GM18498 (cell line): ENCODE results near the gene INTS12.
"Not testable (repeated sequence)": the region's sequence is repeated elsewhere in the genome, so short reads cannot be mapped to it uniquely, and the experiment has no call there.

ENCODE experiments used
- ATAC-seq: cut with Tn5 transposase; IDR thresholded peaks from one replicate; pipeline ENCODE4 v1.9.1; 2021; ENCODE audit warnings: mild to moderate bottlenecking, moderate library complexity; ENCODE audit not compliant: unreplicated experiment

The INTS12 gene, protein sequence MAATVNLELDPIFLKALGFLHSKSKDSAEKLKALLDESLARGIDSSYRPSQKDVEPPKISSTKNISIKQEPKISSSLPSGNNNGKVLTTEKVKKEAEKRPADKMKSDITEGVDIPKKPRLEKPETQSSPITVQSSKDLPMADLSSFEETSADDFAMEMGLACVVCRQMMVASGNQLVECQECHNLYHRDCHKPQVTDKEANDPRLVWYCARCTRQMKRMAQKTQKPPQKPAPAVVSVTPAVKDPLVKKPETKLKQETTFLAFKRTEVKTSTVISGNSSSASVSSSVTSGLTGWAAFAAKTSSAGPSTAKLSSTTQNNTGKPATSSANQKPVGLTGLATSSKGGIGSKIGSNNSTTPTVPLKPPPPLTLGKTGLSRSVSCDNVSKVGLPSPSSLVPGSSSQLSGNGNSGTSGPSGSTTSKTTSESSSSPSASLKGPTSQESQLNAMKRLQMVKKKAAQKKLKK

DNA sequence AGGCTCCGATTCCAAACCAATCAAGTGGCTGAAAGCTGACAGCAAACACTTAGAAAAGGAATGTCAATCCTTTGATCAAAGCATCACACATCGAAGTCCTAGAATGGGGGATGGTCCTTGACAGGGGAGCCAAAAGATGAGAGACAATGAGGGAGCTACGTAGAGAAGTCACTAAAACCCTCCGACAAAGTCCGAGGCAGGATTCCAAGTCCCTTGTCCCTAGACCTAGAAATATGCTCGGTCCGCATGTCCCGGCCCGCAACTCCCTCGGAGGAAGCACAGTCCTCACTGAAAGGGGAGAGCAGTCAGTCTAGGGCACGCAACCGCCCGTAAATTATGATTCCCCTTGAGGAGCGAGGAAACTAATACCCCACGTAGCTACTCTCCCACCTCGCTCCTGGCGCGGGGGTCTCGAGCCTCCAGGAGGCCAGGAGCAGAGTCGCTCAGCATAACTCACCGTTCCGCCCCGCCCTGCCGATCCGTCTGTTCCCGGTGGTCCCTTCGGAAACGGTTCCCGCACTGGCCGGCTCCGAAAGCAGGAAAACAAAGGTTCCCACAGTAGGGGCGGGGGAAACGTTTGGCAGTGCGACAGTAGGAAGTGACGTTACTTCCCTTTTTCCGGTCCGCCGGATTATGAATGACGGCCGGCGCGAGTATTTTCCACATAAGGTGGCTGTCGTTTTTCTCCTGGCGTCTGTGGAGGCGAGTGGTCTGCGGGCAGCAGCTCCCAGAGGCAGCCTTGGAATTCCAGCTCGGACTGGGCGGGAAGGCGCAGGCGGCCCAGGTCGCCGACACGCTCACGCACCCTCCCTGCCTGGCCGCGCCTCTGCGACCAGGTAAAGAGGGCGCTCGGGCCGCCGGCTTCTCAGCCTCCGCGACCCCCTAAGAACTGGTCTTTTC, at the start of gene INTS12, which contains the start of gene GSTCD:
TSS of gene INTS12 (minus strand) at position 509 of the 900 bp plus-strand sequence. CDS start 8,684 bp downstream, outside the sequence.
TSS of gene GSTCD (plus strand) at position 604 of the 900 bp plus-strand sequence. CDS start 8,830 bp downstream, outside the sequence.
- peak; percentile 84 for ATAC-seq

DNA sequence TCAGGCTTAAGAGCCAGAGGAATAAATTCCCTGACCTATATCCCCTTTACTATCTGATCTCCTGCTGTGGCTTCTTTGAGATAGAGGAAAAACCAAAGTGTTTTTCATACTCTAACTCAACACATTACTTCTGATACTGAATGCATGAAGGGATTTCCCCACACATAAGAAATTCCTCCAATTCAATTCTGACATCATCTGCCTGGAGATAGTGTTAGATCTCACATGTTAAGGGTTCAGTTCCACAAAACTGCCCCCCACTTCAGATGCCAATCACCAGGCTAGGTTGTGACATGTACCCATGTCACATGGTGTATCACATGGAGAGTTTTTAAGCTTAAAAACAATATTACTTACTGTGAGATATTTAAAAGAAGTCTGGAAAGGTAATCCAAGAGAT, 46.9 kb upstream of the INTS12 start:
- no peak for ATAC-seq

DNA sequence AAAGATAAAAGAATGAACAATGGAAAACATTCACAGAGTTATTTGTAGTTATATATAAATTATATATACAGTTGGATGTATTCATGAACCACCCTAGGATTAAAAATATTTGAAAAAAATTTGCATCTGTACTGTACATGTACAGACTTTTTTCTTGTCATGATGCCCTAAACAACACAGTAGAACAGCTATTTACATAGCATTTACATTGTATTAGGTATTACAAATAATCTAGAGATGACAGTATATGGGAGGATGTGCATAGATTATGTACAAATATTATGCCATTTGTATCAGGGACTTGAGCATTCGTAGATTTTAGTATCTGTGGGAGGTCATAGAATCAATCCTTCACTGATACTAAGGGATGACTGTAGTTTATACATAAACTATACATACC, 44.9 kb upstream of the INTS12 start:
- no peak for ATAC-seq

DNA sequence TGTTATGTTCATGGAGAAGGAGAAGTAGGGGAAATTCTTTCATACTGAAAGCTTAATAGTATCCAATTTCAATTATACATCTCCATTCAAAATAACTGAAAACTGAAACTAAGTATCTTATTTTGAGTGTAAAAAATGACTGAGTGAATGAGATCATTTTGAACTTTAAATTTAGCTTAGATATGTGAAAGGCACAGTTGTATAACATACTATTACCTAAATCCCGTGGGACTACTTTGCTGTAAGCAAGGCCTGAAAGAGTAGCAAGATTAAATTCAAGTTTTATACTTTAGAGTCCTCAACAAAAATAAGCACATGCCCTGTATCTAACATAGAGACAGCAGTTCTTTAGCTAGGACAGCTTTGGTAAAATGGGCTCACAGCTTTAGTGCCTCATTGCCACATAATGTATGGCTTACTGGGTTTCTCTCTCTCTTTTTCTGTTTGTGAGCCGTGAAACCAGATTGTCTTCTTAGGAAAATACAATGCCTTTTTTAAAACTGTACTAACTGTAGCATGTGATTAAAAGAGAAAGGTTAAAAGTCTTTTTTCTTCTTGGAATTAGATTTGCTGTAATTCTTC, 43.3 kb upstream of the INTS12 start:
- ATAC-seq: peak; percentile 29

- ATAC-seq: no peak
These were observed 39.7 kb upstream of the INTS12 start for GRCh38 chr4:105748222-105748621.

DNA sequence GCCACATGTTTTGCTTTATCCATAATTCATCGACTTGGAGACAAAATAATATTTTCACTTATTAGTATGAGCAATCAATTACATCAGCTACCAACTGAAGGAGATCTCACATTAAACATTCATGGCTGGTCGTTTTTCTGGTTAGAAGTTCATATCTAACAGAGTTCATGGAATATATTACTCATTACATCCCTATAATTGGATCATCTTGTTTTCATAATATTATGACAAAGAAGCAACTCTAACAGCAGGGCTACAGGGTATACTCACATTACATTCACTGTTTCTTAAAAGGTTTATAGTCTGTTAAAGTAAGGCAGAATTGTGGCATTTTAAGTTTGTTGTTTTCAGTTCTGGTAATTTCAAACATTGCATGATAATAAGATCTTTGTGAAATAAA, 33.1 kb upstream of the INTS12 start:
- no peak for ATAC-seq

DNA sequence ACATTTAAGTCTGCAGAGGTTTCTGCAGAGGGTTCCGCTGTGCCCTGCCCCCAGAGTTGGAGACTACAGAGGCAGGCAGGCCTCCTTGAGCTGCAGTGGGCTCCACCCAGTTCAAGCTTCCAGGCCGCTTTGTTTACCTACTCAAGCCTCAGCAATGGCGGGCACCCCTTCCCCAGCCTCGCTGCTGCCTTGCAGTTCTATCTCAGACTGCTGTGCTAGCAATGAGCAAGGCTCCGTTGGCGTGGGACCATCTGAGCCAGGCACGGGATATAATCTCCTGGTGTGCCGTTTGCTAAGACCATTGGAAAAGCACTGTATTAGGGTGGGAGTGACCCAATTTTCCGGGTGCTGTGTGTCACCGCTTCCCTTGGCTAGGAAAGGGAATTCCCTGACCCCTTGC, 26.7 kb upstream of the INTS12 start:
- not testable (repeated sequence) for ATAC-seq

- not testable (repeated sequence) for ATAC-seq
These were observed 21.4 kb upstream of the INTS12 start for GRCh38 chr4:105729895-105730294.

GRCh38 chr4:105725623-105726022, 17.1 kb upstream of the INTS12 start:
- ATAC-seq: no peak

- ATAC-seq: no peak
These were observed 10.7 kb upstream of the INTS12 start for GRCh38 chr4:105719204-105719603.

DNA sequence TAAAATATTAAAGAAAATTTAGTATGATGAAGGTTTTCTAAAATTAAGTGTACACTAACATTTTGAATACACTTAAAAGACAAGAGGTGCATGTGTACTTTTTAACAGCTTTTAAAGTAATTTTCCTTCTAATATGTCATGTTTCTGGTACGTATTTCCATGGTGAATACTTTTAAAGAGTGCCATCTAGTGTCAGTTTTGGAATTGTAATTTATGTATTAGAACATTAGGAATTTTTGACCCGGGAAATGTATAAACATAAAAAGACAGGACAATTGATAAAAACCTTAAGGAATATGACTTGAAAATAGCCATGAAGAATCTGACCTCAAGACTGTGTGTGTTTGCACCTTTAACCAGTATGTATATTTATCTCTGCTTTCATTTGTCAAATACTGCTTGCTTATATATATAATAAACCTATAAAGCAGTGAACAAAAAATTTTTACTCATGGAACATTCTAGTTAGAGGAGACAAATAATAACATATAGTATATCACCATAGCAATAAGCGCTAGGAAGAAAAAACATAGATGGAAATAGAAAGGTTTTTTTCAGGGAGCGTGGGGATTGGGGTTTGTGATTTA, 7.3 kb upstream of the INTS12 start:
- ATAC-seq: no peak

DNA sequence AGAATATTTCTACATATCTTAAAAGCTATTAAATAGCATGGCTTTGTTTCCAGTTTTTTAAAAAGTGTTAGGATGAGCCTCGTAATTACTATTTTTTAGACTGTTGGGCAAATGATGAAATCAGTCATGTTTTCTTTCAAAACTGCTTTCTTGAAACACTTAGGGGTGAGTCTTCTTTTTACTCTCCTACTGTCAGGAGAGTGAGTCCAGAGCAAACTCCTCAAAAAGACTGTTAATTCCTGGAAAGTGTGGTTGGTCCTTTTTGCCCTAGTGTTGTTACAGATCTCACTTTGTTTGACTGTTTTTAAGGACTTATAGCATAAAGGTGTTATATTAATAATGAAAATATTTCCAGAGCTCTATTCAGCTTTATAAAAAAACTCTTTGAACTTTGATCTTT, 6.4 kb upstream of the INTS12 start:
- no peak for ATAC-seq

DNA sequence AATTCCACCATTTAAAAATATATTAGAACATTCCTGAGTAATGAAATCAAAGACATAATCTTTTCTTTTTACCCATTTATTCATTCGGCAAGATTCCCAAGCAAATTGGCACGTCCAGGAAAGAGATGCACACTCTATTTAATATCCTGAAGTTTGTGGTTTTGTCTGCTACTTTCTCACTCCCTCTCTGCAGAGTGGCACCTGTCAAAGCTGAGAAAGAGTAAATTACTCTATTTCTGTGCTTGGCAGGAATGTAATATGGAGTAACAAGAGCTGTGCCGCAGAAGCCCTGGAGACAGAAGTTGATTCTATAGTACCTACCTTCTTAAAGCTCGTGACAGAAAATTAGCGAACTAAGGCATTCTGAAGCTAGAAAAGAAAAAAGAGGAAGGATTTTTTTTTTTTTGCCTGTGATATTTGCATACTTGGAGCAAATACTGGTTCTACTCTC, 5.6 kb upstream of the INTS12 start:
- peak; percentile 77 for ATAC-seq

DNA sequence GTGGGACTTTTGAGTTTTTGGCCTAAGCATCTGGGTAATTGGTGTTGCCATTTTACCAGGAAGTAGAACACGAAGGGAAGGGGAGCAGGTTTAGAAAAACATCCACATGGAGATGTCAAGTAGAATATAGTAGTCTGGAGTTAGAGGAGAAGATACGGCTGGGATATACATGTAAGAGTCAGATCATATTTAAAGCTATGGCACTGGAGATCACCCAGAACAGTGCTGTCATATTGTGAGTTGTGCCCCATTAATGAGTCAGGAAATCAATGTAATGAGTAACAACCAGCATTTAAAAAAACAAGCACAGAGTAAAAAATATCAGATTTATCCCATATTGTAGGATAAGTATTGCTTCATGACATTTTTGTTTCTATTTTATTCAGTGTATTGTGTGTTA, 4.3 kb upstream of the INTS12 start:
- no peak for ATAC-seq

GRCh38 chr4:105710678-105711077, 2.2 kb upstream of the INTS12 start:
- ATAC-seq: no peak

- no peak for ATAC-seq
These were observed 1.6 kb upstream of the INTS12 start for GRCh38 chr4:105710012-105710600.

DNA sequence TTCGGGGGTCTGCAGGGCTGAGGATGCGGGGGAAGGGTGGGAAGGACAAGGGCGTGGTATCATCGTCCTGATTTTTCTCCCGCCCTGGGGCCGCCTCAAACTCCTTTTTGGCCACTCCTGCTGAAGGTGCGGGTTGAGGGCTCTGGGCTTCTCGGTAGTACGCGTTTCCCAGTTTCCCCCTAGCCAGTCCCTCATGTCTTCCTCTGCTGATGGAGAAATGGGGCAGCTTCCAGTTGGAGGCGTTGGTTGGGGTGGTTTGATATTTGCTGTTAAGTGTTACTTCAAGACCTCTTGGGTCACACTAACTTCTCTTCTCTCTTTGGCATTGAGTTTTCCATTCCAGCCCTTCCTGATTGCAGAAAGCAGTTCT, 577 bp upstream of the INTS12 start:
- ATAC-seq: peak; percentile 38

DNA sequence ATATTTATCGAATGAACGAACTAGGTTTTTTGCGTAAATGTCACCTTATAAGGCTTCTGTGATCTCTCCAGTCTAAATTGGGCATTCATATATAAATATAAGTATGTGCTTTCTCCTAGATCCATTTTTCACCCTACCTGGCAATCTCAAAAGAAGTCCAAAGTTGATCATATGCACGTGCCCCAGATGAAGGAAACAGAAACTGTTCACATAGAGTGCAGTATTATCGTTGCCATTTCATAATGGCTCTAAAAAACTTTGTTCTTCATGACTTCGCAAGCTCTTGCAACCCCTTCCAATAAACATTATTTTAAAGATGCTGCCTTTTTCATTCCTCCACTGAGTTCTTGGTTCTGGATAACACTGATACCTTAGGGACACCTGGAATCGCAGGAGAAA, 708 bp downstream of the INTS12 start:
- no peak for ATAC-seq

DNA sequence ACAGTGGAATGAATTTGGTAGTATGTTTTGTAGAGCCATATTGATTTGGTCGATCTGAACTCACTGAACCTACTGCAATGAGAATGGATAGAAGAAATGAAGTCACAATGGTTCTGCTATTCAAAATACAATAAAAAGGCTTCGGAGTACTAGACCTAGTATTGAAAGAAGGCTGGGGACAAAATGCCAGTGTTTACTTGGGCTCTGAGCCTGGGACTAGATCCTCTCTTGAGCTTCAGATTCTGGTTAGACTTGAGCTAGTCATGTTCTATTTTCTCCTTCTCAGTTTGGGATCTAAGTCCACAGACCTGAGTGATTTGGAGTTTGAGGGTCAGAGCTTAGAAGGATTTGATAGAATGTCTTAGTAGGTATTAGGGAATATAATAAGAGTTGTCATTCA, 9.9 kb downstream of the INTS12 start:
- no peak for ATAC-seq

GRCh38 chr4:105695832-105696231, 12.7 kb downstream of the INTS12 start:
- not testable (repeated sequence) for ATAC-seq
